ENCODE measurements around the gene KDM8.
A peak's percentile ranks its signal among the peaks of the same experiment; 100 is the strongest.

DNA sequence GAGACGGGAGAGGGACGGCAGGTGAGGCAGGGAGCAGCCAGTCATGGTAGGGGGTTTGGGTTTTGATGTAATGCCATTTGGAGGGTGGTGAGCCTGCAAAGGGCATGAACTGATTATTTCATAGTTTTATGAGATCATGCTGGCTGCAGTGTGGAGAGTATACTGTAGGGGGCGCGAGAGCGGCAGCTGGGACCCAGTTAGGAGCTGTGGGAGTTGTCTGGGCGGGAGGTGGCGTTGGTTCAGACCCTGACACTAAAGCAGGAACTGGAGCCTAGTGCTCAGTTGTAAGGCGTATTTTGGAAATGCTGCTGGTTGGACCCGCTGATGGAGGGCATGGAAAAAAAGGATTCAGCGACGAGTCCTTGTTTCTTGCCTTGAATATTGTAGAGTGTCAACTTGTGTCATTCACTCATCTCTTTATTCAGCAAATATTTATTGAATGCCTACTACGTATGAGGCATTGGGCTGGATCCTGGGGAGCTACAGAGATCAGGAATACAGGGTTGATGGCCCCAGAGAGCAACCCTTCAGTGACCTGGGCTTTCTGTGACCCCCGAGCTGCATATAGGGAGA is 23.7 kb upstream of the KDM8 start:
- TF ChIP-seq, protein P1, sequence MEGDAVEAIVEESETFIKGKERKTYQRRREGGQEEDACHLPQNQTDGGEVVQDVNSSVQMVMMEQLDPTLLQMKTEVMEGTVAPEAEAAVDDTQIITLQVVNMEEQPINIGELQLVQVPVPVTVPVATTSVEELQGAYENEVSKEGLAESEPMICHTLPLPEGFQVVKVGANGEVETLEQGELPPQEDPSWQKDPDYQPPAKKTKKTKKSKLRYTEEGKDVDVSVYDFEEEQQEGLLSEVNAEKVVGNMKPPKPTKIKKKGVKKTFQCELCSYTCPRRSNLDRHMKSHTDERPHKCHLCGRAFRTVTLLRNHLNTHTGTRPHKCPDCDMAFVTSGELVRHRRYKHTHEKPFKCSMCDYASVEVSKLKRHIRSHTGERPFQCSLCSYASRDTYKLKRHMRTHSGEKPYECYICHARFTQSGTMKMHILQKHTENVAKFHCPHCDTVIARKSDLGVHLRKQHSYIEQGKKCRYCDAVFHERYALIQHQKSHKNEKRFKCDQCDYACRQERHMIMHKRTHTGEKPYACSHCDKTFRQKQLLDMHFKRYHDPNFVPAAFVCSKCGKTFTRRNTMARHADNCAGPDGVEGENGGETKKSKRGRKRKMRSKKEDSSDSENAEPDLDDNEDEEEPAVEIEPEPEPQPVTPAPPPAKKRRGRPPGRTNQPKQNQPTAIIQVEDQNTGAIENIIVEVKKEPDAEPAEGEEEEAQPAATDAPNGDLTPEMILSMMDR (IDR thresholded peaks at IDR 0.05), result peak; percentile 73 to 78 (median 76)
- no peak for TF ChIP-seq POLR2A (IDR thresholded peaks at IDR 0.05)
